Muscle layer of duodenum (tissue), 2 donors: ENCODE data around the gene ZXDB.
"Not testable (repeated sequence)": the region's sequence is repeated elsewhere in the genome, so short reads cannot be mapped to it uniquely, and the experiment has no call there.

Experiments used
- H3K27ac ChIP-seq: one replicate; pipeline ENCODE4 v1.7.0; 2013; ENCODE audit warnings: mild to moderate bottlenecking, low read length
- H3K27me3 ChIP-seq: one replicate; pipeline ENCODE4 v1.7.0; 2013; ENCODE audit warnings: low read depth, mild to moderate bottlenecking, control low read depth, low read length
- H3K36me3 ChIP-seq, 2 donors: one replicate each; pipeline ENCODE4 v1.7.0; 2013; ENCODE audit warnings: low read length in 2 of 2, control low read depth in 1 of 2, mild to moderate bottlenecking in 1 of 2; ENCODE audit not compliant: insufficient read depth in 2 of 2, control insufficient read depth in 1 of 2
- H3K4me1 ChIP-seq, 2 donors: one replicate each; pipeline ENCODE4 v1.7.0; 2013; ENCODE audit warnings: low read length in 2 of 2, mild to moderate bottlenecking in 2 of 2, control low read depth in 1 of 2, moderate library complexity in 1 of 2; ENCODE audit not compliant: insufficient read depth in 2 of 2, control insufficient read depth in 1 of 2
- H3K4me3 ChIP-seq, 2 donors: one replicate each; pipeline ENCODE4 v1.7.0; 2013; ENCODE audit warnings: low read length in 2 of 2, low read depth in 1 of 2, mild to moderate bottlenecking in 1 of 2
- H3K9me3 ChIP-seq, 2 donors: one replicate each; pipeline ENCODE4 v1.7.0; 2013; ENCODE audit warnings: low read length in 2 of 2, control low read depth in 1 of 2, mild to moderate bottlenecking in 1 of 2; ENCODE audit not compliant: control insufficient read depth in 1 of 2
- donor health status: healthy.

ZXDB gene

GRCh38 chrX:57591284-57592159 lies at the start of gene ZXDB:
Gene ZXDB (plus strand): TSS chrX:57592011. CDS start chrX:57592049, 38 bp downstream.
- H3K4me1 ChIP-seq: peaks cover 0 to 11% of the 10 kb centered on the region in 2 donors
- peak within 1 kb of the TSS; percentile 77 for H3K27ac ChIP-seq
- not testable (repeated sequence) for H3K36me3 ChIP-seq, H3K27me3 ChIP-seq, H3K9me3 ChIP-seq
- H3K4me3 ChIP-seq: peak within 1 kb of the TSS; percentile 38 to 56

- Histone ChIP-seq H3K4me1 (no peaks in the 10 kb centered on the region), H3K4me3 (no peak overlapping the region), H3K9me3 (no peaks in the 10 kb centered on the region), H3K27ac (no peak overlapping the region), H3K36me3 (no peaks in the 10 kb centered on the region), H3K27me3 (no peaks in the 10 kb centered on the region)
These were observed 26.6 kb upstream of the ZXDB start for GRCh38 chrX:57565198-57565597.

DNA sequence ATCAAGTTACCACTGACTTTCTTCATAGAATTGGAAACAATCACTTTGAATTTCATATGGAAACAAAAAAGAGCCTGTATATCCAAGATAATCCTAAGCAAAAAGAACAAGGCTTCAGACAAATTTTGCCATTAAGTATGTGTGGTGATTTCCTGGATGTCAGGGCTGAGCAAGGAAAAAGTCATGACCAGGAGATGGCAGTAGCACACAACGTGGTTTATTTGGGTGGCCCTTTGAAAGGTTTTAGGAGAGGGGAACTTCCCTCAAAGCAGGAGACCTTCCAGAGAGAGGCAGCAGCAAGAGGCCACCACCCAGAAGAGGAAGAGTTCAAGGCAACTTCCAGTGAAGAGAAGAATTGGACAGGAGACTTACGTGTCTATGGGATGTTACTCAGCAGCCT lies 18.1 kb upstream of the ZXDB start:
- Histone ChIP-seq H3K27ac (no peak overlapping the region), H3K36me3 (no peaks in the 10 kb centered on the region), H3K4me3 (no peak overlapping the region), H3K4me1 (no peaks in the 10 kb centered on the region), H3K27me3 (no peaks in the 10 kb centered on the region), H3K9me3 (no peaks in the 10 kb centered on the region)

- not testable (repeated sequence) for H3K4me1 ChIP-seq, H3K36me3 ChIP-seq, H3K27ac ChIP-seq, H3K9me3 ChIP-seq, H3K4me3 ChIP-seq, H3K27me3 ChIP-seq
These were observed 8.9 kb upstream of the ZXDB start for GRCh38 chrX:57582948-57583347.

DNA sequence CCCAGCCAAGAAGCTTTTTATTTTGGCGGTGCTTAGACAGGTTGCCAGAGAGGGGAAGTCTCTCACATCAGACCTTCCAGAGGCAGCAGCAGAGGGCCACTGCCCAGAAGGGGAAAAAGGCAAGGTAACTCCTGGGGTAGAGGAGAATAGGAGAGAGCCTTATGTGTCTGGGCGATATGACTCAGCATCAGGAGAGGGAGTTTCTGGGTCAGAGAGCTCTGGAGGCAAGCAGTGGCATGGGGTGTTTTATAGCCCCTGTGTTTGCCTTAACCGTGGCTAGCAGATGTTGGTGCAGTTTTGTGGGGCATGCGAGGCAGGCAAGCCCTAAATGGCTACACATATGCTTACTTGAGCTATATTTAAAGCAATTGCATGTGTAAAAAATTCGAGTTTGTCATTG lies 8.3 kb upstream of the ZXDB start:
- Histone ChIP-seq H3K27ac (no peak overlapping the region), H3K27me3 (no peaks in the 10 kb centered on the region), H3K36me3 (no peaks in the 10 kb centered on the region), H3K9me3 (no peaks in the 10 kb centered on the region), H3K4me1 (no peaks in the 10 kb centered on the region), H3K4me3 (no peak overlapping the region)

DNA sequence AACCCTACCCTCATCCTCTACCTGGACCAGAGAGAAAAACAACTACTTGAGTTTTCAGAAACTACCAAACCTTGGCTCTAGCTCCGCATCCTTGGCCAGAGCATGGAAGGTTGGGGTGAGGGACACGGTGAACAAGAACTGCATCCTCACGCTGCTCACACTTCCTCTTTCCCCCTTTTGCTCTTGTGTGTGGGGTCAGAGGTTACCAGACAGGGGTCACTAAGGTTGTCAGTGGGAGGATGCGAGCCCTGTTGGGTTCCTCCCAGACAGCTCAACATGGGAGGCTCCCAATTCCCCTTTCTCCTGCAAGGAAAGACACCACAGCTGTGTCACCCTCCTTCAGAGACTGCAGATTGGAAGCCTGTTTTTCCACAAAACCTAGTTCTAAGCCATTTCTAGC lies 5.5 kb upstream of the ZXDB start:
- no peaks in the 10 kb centered on the region for H3K27me3 ChIP-seq
- H3K4me1 ChIP-seq: peaks cover 0 to 6% of the 10 kb centered on the region in 2 donors
- H3K36me3 ChIP-seq: no peaks in the 10 kb centered on the region
- no peak overlapping the region for H3K27ac ChIP-seq
- no peaks in the 10 kb centered on the region for H3K9me3 ChIP-seq
- no peak overlapping the region for H3K4me3 ChIP-seq

GRCh38 chrX:57587062-57587461 lies 4.7 kb upstream of the ZXDB start:
- no peaks in the 10 kb centered on the region for H3K9me3 ChIP-seq
- H3K4me3 ChIP-seq: no peak overlapping the region
- H3K27me3 ChIP-seq: no peaks in the 10 kb centered on the region
- no peak overlapping the region for H3K27ac ChIP-seq
- H3K4me1 ChIP-seq: peaks cover 0 to 6% of the 10 kb centered on the region in 2 donors
- no peaks in the 10 kb centered on the region for H3K36me3 ChIP-seq

DNA sequence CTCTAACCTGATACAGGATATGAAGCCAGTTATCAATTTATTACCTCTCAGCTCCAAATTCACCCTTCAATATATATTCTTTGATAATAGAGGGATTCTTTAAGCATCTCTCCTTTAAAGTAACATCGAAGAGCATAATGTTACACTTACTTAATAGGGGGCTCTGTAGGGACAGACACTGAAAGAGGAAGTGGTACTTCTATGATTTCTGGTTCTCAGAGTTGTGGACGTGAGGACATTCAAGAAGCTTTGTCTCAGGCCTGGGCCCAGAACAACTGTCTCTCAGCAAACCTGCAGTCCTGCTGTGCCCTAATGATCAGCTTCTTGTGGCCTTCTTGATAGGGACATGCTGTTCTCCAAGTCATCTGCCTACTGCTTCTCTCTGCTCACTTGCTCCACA lies 4.2 kb upstream of the ZXDB start:
- no peak overlapping the region for H3K4me3 ChIP-seq
- no peaks in the 10 kb centered on the region for H3K27me3 ChIP-seq
- no peaks in the 10 kb centered on the region for H3K9me3 ChIP-seq
- H3K27ac ChIP-seq: no peak overlapping the region
- H3K4me1 ChIP-seq: peaks cover 0 to 6% of the 10 kb centered on the region in 2 donors
- no peaks in the 10 kb centered on the region for H3K36me3 ChIP-seq

DNA sequence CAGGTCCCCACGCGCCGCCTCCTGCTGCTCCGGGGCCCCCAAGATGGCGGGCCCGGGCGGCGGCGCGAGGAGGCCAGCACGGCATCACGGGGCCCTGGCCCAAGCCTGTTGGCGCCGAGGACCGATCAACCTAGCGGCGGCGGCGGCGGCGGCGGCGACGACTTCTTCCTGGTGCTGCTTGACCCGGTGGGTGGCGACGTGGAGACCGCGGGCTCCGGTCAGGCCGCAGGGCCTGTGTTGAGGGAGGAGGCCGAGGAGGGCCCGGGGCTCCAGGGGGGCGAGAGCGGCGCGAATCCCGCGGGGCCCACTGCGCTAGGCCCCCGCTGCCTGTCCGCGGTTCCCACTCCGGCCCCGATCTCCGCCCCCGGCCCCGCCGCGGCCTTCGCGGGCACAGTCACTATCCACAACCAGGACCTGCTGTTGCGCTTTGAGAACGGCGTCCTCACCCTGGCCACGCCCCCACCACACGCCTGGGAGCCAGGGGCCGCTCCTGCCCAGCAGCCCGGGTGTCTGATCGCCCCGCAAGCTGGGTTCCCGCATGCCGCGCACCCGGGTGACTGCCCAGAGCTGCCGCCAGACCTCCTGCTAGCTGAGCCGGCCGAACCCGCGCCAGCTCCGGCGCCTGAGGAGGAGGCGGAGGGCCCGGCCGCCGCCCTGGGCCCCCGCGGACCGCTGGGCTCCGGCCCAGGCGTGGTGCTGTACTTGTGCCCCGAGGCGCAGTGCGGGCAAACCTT lies 516 bp downstream of the ZXDB start:
- H3K27ac ChIP-seq, H3K9me3 ChIP-seq, H3K27me3 ChIP-seq, H3K36me3 ChIP-seq: not testable (repeated sequence)
- Histone ChIP-seq H3K4me1 (peaks cover 0 to 16% of the 10 kb centered on the region in 2 donors), H3K4me3 (peak overlapping the region; percentile 26 to 56)

DNA sequence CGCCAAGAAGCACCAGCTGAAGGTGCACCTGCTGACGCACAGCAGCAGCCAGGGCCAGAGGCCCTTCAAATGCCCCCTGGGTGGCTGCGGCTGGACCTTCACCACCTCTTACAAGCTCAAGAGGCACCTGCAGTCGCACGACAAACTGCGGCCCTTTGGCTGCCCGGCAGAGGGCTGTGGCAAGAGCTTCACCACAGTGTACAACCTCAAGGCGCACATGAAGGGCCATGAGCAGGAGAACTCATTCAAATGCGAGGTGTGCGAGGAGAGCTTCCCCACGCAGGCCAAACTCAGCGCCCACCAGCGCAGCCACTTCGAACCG lies 1.0 kb downstream of the ZXDB start:
- H3K9me3 ChIP-seq, H3K36me3 ChIP-seq, H3K27me3 ChIP-seq, H3K27ac ChIP-seq: not testable (repeated sequence)
- Histone ChIP-seq H3K4me1 (peaks cover 0 to 16% of the 10 kb centered on the region in 2 donors), H3K4me3 (peak overlapping the region; percentile 26 to 56)

DNA sequence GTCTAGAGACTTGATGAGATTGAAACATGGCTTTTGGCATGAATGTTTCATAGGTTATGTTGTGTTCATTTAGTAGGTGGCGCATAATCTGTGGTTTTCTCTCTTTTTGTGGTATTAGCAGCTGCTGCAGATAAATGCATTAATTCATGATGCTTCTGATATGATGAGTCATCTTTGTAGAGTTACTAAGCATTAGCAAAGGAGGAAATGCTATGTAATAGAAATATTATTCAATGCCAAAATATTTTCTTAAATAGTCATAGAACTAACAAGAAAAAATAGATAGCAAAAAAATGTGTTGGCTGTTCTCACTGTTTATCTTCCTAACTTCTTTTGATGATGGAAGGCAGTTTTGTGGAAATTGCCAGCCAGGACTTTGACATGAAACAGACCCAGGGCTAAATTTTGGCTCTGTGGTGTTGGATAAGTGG lies 3.6 kb downstream of the ZXDB start:
- peaks cover 0 to 16% of the 10 kb centered on the region in 2 donors for H3K4me1 ChIP-seq
- no peaks in the 10 kb centered on the region for H3K27me3 ChIP-seq
- H3K27ac ChIP-seq: peak overlapping the region; percentile 69
- peak overlapping the region; percentile 21 to 42 for H3K4me3 ChIP-seq
- no peaks in the 10 kb centered on the region for H3K9me3 ChIP-seq
- no peaks in the 10 kb centered on the region for H3K36me3 ChIP-seq
